Dedifferentiated amniotic fluid mesenchymal stem cell (primary cell): ENCODE results near the gene MTX3.

Experiments
- DNase-seq: peaks from one replicate; pipeline ENCODE4 v3.0.0-alpha.2; 2016; ENCODE audit errors: extremely low spot score

The MTX3 gene

DNA sequence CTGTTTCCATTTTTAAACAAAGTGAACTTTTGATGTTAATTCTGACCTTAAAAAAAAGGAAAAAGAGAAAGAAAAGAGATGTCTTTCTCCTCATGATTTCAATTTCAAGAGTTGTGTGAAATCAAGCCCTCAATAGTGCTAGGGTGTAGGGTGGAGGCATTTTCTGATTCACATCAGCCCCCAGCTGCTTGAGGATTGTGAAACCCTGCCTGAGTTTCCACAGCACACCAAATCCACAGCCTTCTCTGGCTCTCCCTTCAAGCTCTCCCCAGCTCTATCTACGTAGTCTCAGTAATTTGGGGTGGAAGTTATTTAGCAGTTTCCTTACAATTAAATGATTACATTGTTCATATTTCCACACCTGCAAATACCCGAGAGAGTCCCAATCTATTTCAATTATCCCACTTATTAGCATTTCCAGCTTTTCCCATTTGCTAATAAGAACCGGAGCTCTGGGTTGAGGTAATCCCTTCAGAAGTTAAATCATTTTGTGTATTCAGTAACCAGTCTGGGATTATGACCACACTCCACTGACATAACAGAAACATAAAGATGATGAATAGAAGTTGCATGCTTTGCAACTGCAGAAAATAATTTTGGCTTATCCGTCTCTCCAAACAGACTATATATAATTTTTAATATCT, 54.9 kb downstream of the MTX3 start:
- peak; percentile 60 for DNase-seq

DNA sequence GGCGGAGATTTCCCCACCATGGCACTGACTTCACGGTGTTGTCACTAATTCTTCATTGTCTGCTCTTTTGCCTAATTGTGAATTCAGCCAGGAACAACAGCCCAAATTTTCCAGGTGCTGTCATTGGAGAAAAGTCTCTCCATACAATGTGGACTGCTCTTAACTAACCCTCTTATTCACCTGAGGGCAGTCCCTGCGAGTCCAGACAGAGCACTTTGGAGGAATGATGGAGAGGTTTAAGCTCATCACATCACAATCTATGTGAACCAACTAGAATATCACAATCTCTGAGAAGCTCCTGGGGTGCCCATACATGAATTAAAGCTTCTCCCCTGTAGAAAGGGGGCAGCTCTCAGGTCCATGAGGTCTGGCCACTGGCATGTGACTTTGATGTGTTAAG, 56.4 kb downstream of the MTX3 start:
- no peak for DNase-seq

DNA sequence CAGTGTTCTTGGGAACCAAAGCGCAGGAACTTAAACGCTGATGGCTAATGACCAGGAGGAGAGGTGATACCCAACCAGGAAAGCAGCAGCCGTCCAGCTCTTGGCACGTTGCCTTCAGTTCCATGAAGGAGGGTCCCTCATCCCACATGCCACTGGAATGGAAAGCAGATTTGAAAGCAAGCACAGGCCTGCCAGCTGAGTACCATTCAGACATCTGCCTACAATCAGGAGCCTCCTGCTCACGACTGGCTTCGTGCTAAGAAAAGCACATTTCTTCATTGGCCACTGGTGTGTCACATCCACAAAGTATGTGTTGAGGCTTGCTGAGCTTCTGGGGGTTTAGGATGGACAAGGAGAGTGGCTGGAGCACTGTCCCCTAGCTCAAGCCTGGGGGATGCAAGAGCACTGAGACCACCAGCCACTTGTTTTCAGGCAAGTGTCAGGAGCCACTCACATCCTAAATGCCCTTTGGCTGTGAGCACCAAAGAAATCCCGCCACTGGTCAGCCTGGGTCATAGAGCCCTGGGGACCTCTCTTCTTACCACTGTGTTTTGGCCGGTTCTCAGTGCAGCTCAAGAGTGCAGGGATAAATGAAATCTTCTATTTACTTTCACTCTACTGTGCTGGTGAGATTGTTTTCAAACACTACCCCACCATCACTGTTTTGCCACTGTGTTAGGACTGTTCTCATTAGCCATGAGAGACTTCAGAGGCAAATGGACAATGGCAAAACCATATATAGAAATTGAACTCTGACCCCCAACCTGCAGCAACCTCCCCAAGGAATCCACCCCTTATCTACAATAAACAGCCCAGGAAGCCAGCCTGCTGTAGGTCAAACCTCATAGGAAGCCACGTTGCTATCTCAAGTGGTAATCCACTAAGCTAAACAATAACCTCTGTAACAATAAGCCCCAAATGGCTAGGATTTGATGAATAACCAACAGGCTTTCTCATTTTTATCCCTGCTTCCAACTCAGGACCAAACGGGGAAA, 58.3 kb downstream of the MTX3 start:
- no peak for DNase-seq

GRCh38 chr5:79931866-79932265, 59.2 kb downstream of the MTX3 start:
- no peak for DNase-seq

GRCh38 chr5:79931409-79931808, 59.7 kb downstream of the MTX3 start:
- DNase-seq: no peak

GRCh38 chr5:79929095-79929494, 62.0 kb downstream of the MTX3 start:
- no peak for DNase-seq
